Upper lobe of left lung (tissue), 4 donors: ENCODE results near the gene PALS1.

ENCODE experiments used
- EP300 ChIP-seq, 4 donors: sonication (generic); formaldehyde crosslinking; IDR thresholded peaks; one replicate each; pipeline ENCODE4 v1.5.1; 2017; ENCODE audit warnings: antibody characterized with exemption in 4 of 4, control low read depth in 2 of 4
- POLR2A ChIP-seq, 4 donors: fragments of 450-650 bp; IDR thresholded peaks; one replicate each; pipeline ENCODE4 v1.5.1; 2016 to 2017; ENCODE audit warnings: antibody characterized with exemption in 4 of 4, mild to moderate bottlenecking in 2 of 4
- TF ChIP-seq, protein P1 (sequence below), 6 experiments: fragments of 450-650 bp in 4 of 6; fragments of 200-600 bp in 2 of 6; sonication (generic) in 2 of 6; IDR thresholded peaks; one replicate each; pipeline ENCODE4 v1.5.1; 2016 to 2019; ENCODE audit warnings: antibody characterized with exemption in 6 of 6

DNA sequence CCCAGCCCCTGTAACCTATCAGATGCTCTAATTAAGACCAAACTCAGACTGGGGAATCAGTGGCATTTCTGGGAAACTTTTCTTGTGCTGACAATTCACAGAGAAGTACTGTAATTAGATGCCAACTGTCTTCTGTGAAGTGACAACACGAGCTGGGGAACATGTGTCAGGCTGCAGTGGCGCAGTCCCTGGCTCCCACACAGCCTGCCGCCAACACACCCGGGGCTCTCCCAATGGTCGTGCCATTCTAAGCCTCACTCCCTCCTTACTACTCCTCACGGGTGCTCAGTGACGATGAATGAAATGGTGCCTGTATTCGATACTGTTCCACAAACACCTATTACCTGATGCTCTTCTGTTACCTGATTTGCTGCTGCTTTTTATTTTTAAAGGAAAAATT lies 33.4 kb upstream of the PALS1 start:
- TF ChIP-seq, protein P1, sequence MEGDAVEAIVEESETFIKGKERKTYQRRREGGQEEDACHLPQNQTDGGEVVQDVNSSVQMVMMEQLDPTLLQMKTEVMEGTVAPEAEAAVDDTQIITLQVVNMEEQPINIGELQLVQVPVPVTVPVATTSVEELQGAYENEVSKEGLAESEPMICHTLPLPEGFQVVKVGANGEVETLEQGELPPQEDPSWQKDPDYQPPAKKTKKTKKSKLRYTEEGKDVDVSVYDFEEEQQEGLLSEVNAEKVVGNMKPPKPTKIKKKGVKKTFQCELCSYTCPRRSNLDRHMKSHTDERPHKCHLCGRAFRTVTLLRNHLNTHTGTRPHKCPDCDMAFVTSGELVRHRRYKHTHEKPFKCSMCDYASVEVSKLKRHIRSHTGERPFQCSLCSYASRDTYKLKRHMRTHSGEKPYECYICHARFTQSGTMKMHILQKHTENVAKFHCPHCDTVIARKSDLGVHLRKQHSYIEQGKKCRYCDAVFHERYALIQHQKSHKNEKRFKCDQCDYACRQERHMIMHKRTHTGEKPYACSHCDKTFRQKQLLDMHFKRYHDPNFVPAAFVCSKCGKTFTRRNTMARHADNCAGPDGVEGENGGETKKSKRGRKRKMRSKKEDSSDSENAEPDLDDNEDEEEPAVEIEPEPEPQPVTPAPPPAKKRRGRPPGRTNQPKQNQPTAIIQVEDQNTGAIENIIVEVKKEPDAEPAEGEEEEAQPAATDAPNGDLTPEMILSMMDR (IDR thresholded peaks at IDR 0.05) = no peak
- TF ChIP-seq POLR2A (IDR thresholded peaks at IDR 0.05) (no peak), EP300 (IDR thresholded peaks at IDR 0.05) (no peak)
